Hematopoietic multipotent progenitor cell treated with erythropoietin and hydrocortisone succinate and interleukin-3 and kit ligand, for 4 days (in vitro differentiated cells): ENCODE data around the gene CFAP68.
"Not testable (repeated sequence)": the region's sequence is repeated elsewhere in the genome, so short reads cannot be mapped to it uniquely, and the experiment has no call there.

ENCODE experiments used
- DNase-seq: peaks from one replicate; pipeline ENCODE4 v3.0.0-alpha.2; 2015

CFAP68 gene

GRCh38 chr11:111918390-111919256 is 39.3 kb downstream of the CFAP68 start, which contains the start of gene C11orf52:
TSS of gene C11orf52 (plus strand) at chr11:111918913. CDS start at chr11:111918973, 60 bp downstream.
- DNase-seq = no peak

- DNase-seq = no peak
These were observed 41.6 kb downstream of the CFAP68 start for GRCh38 chr11:111920908-111921307.

GRCh38 chr11:111921541-111922230 is 42.3 kb downstream of the CFAP68 start:
- DNase-seq = no peak

- no peak for DNase-seq
These were observed 43.5 kb downstream of the CFAP68 start for GRCh38 chr11:111922803-111923202.

GRCh38 chr11:111923351-111923788 is 44.0 kb downstream of the CFAP68 start:
- no peak for DNase-seq

DNA sequence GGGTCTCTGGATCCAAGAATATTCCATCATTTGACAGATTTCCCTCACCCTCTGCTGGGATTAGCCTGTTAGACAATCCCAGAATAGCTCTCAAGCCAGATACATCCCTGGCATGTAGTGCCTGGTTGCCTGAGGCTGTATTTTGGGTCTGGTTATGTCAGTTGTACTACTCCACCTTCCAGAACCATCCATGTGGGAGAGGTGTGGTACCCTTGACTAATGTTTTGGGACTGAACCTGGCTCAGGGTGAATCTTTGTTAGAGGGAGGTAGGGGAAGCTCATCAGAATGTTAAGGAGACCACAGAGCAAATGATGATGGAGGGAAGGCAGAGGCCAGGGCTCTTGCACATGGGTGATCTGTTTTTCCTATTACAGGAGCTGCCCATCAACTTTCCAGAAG is 44.6 kb downstream of the CFAP68 start:
- DNase-seq = no peak

DNA sequence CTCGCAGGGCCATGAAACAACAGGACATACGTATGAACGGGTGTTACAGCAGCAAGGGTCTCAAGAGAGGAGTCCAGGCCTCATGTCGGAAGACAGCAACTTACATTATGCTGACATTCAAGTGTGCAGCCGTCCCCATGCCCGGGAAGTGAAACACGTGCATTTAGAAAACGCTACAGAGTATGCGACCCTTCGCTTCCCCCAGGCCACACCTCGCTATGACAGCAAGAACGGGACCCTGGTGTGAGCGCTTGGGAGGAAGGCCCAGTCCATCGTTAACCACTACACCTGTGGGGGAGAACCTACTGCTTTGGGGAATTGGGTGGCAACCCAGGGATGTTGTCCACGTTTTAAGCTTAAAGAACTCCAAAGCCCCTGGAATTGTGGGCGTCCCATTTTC is 46.6 kb downstream of the CFAP68 start:
- no peak for DNase-seq

- peak; percentile 98 for DNase-seq
These were observed 47.4 kb downstream of the CFAP68 start for GRCh38 chr11:111926505-111927391.

GRCh38 chr11:111930472-111930871 is 51.1 kb downstream of the CFAP68 start:
- DNase-seq = no peak

- no peak for DNase-seq
These were observed 53.2 kb downstream of the CFAP68 start for GRCh38 chr11:111932611-111932950.

- DNase-seq = not testable (repeated sequence)
These were observed 53.8 kb downstream of the CFAP68 start for GRCh38 chr11:111933176-111933575.

- DNase-seq = no peak
These were observed 54.5 kb downstream of the CFAP68 start for GRCh38 chr11:111933872-111934271.

GRCh38 chr11:111934306-111934705 is 55.0 kb downstream of the CFAP68 start:
- no peak for DNase-seq
